ENCODE results near the gene EPHA1. TPM values are rescaled to one million over a fixed set of nuclear protein-coding genes. Genes with fewer than 3 reads are reported as not detected.
"Not testable (repeated sequence)": the region's sequence is repeated elsewhere in the genome, so short reads cannot be mapped to it uniquely, and the experiment has no call there.

The EPHA1 gene
- total RNA-seq, 1 experiment from 2014 or later = not detected

GRCh38 chr7:143444063-143444782 is 35.6 kb upstream of the EPHA1 start:
- H3K4me1 ChIP-seq (replicated peaks) = no peaks in the 10 kb centered on the region
- H3K9me3 ChIP-seq (replicated peaks) = no peaks in the 10 kb centered on the region
- no peak overlapping the region for H3K27ac ChIP-seq
- no peak for DNase-seq (ENCODE audit: low read depth in 1 of 2, low spot score in 2 of 2)
- H3K4me3 ChIP-seq = no peak overlapping the region
- H3K27me3 ChIP-seq (replicated peaks) = peaks cover 10% of the 10 kb centered on the region
- H3K36me3 ChIP-seq = no peaks in the 10 kb centered on the region

- H3K36me3 ChIP-seq = no peaks in the 10 kb centered on the region
- no peaks in the 10 kb centered on the region for H3K4me1 ChIP-seq (replicated peaks)
- H3K9me3 ChIP-seq (replicated peaks) = no peaks in the 10 kb centered on the region
- H3K27ac ChIP-seq = no peak within 1 kb of the TSS
- H3K4me3 ChIP-seq = no peak within 1 kb of the TSS
- H3K27me3 ChIP-seq (replicated peaks) = peaks cover 10% of the 10 kb centered on the region
- DNase-seq (ENCODE audit: low read depth in 1 of 2, low spot score in 2 of 2) = no peak
Observed at GRCh38 chr7:143443153-143443552, 34.5 kb upstream of the EPHA1 start, which contains the start of gene TAS2R60. Gene TAS2R60 (plus strand): TSS chr7:143443453. CDS start chr7:143443453, 0 bp downstream.

- Histone ChIP-seq H3K9me3 (replicated peaks) (no peaks in the 10 kb centered on the region), H3K27me3 (replicated peaks) (no peaks in the 10 kb centered on the region; the same call in none of the 2 replicates), H3K4me1 (replicated peaks) (no peaks in the 10 kb centered on the region), H3K4me3 (no peak overlapping the region), H3K27ac (no peak overlapping the region), H3K36me3 (no peaks in the 10 kb centered on the region)
- no peak for DNase-seq (ENCODE audit: low read depth in 1 of 2, low spot score in 2 of 2)
Observed at GRCh38 chr7:143439866-143440265, 31.2 kb upstream of the EPHA1 start.

GRCh38 chr7:143437578-143437977 is 28.9 kb upstream of the EPHA1 start:
- Histone ChIP-seq H3K9me3 (replicated peaks) (no peaks in the 10 kb centered on the region), H3K36me3 (no peaks in the 10 kb centered on the region), H3K27ac (no peak overlapping the region)

GRCh38 chr7:143436325-143436946 is 27.8 kb upstream of the EPHA1 start:
- Histone ChIP-seq H3K36me3 (no peaks in the 10 kb centered on the region), H3K9me3 (replicated peaks) (no peaks in the 10 kb centered on the region), H3K27me3 (replicated peaks) (peaks cover 8% of the 10 kb centered on the region), H3K4me3 (no peak overlapping the region), H3K27ac (no peak overlapping the region), H3K4me1 (replicated peaks) (no peaks in the 10 kb centered on the region)
- DNase-seq (ENCODE audit: low read depth in 1 of 2, low spot score in 2 of 2) = no peak

More at GRCh38 chr7:143437578-143437977, 28.9 kb upstream of the EPHA1 start:
- Histone ChIP-seq H3K4me3 (no peak overlapping the region), H3K4me1 (replicated peaks) (no peaks in the 10 kb centered on the region), H3K27me3 (replicated peaks) (peaks cover 5% of the 10 kb centered on the region)
- DNase-seq (ENCODE audit: low read depth in 1 of 2, low spot score in 2 of 2) = no peak

GRCh38 chr7:143435266-143435665 is 26.6 kb upstream of the EPHA1 start:
- no peaks in the 10 kb centered on the region for H3K4me1 ChIP-seq (replicated peaks)
- H3K27ac ChIP-seq = no peak overlapping the region
- H3K9me3 ChIP-seq (replicated peaks) = no peaks in the 10 kb centered on the region
- peaks cover 8% of the 10 kb centered on the region for H3K27me3 ChIP-seq (replicated peaks)
- no peak for DNase-seq (ENCODE audit: low read depth in 1 of 2, low spot score in 2 of 2)
- no peak overlapping the region for H3K4me3 ChIP-seq
- no peaks in the 10 kb centered on the region for H3K36me3 ChIP-seq

GRCh38 chr7:143434660-143435059 is 26.0 kb upstream of the EPHA1 start:
- Histone ChIP-seq H3K36me3 (no peaks in the 10 kb centered on the region), H3K27me3 (replicated peaks) (peaks cover 8% of the 10 kb centered on the region), H3K4me3 (no peak overlapping the region), H3K9me3 (replicated peaks) (no peaks in the 10 kb centered on the region), H3K4me1 (replicated peaks) (no peaks in the 10 kb centered on the region), H3K27ac (no peak overlapping the region)
- DNase-seq (ENCODE audit: low read depth in 1 of 2, low spot score in 2 of 2) = no peak

- no peak for DNase-seq (ENCODE audit: low read depth in 1 of 2, low spot score in 2 of 2)
- H3K27ac ChIP-seq = no peak overlapping the region
- peaks cover 8% of the 10 kb centered on the region for H3K27me3 ChIP-seq (replicated peaks)
- no peaks in the 10 kb centered on the region for H3K4me1 ChIP-seq (replicated peaks)
- no peaks in the 10 kb centered on the region for H3K9me3 ChIP-seq (replicated peaks)
- no peaks in the 10 kb centered on the region for H3K36me3 ChIP-seq
- no peak overlapping the region for H3K4me3 ChIP-seq
Observed at GRCh38 chr7:143433759-143434158, 25.1 kb upstream of the EPHA1 start.

- H3K9me3 ChIP-seq (replicated peaks) = no peaks in the 10 kb centered on the region
- no peak overlapping the region for H3K27ac ChIP-seq
- DNase-seq (ENCODE audit: low read depth in 1 of 2, low spot score in 2 of 2) = no peak
- H3K27me3 ChIP-seq (replicated peaks) = peaks cover 8% of the 10 kb centered on the region
- H3K36me3 ChIP-seq = no peaks in the 10 kb centered on the region
- no peaks in the 10 kb centered on the region for H3K4me1 ChIP-seq (replicated peaks)
- H3K4me3 ChIP-seq = no peak overlapping the region
Observed at GRCh38 chr7:143431109-143431508, 22.5 kb upstream of the EPHA1 start.

- Histone ChIP-seq H3K4me1 (replicated peaks) (no peaks in the 10 kb centered on the region), H3K9me3 (replicated peaks) (no peaks in the 10 kb centered on the region), H3K36me3 (no peaks in the 10 kb centered on the region), H3K4me3 (no peak overlapping the region), H3K27me3 (replicated peaks) (peaks cover 8% of the 10 kb centered on the region), H3K27ac (no peak overlapping the region)
- DNase-seq (ENCODE audit: low read depth in 1 of 2, low spot score in 2 of 2) = no peak
Observed at GRCh38 chr7:143429770-143430698, 21.4 kb upstream of the EPHA1 start.

- no peak overlapping the region for H3K27ac ChIP-seq
- no peak for DNase-seq (ENCODE audit: low read depth in 1 of 2, low spot score in 2 of 2)
- no peaks in the 10 kb centered on the region for H3K27me3 ChIP-seq (replicated peaks)
- H3K4me3 ChIP-seq = no peak overlapping the region
- no peaks in the 10 kb centered on the region for H3K4me1 ChIP-seq (replicated peaks)
- H3K9me3 ChIP-seq (replicated peaks) = no peaks in the 10 kb centered on the region
- H3K36me3 ChIP-seq = no peaks in the 10 kb centered on the region
Observed at GRCh38 chr7:143426479-143427142, 18.0 kb upstream of the EPHA1 start.

- H3K27me3 ChIP-seq (replicated peaks); H3K4me1 ChIP-seq (replicated peaks); H3K27ac ChIP-seq; H3K4me3 ChIP-seq; DNase-seq (ENCODE audit: low read depth in 1 of 2, low spot score in 2 of 2); H3K36me3 ChIP-seq; H3K9me3 ChIP-seq (replicated peaks): not testable (repeated sequence)
Observed at GRCh38 chr7:143424476-143424875, 15.8 kb upstream of the EPHA1 start.

- Histone ChIP-seq H3K4me3 (no peak overlapping the region), H3K27ac (no peak overlapping the region), H3K27me3 (replicated peaks) (peaks cover 3% of the 10 kb centered on the region; the same call in 1 of the 2 replicates), H3K36me3 (no peaks in the 10 kb centered on the region), H3K4me1 (replicated peaks) (no peaks in the 10 kb centered on the region), H3K9me3 (replicated peaks) (no peaks in the 10 kb centered on the region)
- no peak for DNase-seq (ENCODE audit: low read depth in 1 of 2, low spot score in 2 of 2)
Observed at GRCh38 chr7:143422033-143422432, 13.4 kb upstream of the EPHA1 start.

Measured in SJSA1 (cell line).